Mesenteric fat pad (tissue), 1 donor: ENCODE results near the gene YY1. TPM values are rescaled to one million over a fixed set of nuclear protein-coding genes. Genes with fewer than 3 reads are reported as not detected.
A peak's percentile ranks its signal among the peaks of the same experiment; 100 is the strongest.
"Not testable (repeated sequence)": the region's sequence is repeated elsewhere in the genome, so short reads cannot be mapped to it uniquely, and the experiment has no call there.

ENCODE experiments used
- DNase-seq: peaks from one replicate; pipeline ENCODE4 v3.0.0-alpha.2; 2020; ENCODE audit warnings: low spot score
- total RNA-seq: library from RNA; stranded (reverse); fragmentation: NEBNext Ultra II Directional; extraction: Animal tissue kit (Norgen Biotek cat#: 25700); gene quantifications from one replicate; pipeline ENCODE4 v1.2.1, GENCODE V29; 2021
- donor health status: DM: yes; HTN: yes; CAD: no.

Gene YY1
- total RNA-seq, 1 donor from 2014 or later = 61.3 TPM

DNA sequence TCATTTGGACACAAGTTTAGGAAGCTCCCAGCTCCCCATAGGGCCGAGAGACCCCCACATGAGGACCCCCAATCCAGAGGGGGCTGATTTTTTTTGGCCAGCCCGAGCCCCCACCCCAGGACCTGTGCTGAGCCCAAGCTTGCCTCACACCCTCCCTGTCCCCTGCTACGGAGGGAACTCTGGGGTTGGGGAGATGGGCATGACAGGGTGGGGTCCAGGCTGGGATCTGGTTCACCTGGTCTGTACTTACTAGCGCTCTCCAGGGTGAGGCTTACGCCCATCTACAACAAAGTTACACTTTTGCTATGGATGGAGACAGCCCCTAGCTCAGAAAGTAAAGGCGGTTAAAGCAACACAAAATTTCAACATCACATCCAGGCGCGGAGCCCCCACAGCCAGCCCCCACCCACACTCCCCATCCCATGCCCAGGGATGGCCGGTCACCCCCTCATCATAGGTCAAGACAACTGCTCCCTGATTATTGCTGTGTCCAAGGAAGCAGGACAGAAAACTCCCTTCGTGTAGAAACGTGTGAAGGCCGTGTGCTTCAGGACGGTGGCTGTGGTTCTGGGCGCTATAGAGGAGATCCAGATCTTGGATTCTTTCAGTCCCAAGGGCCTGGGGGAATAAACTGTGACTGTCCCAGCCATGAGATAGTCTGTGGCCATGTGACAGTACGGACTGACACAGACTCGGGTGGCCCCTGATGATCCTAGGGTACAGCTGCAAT is 56.6 kb downstream of the YY1 start:
- peak; percentile 45 for DNase-seq

DNA sequence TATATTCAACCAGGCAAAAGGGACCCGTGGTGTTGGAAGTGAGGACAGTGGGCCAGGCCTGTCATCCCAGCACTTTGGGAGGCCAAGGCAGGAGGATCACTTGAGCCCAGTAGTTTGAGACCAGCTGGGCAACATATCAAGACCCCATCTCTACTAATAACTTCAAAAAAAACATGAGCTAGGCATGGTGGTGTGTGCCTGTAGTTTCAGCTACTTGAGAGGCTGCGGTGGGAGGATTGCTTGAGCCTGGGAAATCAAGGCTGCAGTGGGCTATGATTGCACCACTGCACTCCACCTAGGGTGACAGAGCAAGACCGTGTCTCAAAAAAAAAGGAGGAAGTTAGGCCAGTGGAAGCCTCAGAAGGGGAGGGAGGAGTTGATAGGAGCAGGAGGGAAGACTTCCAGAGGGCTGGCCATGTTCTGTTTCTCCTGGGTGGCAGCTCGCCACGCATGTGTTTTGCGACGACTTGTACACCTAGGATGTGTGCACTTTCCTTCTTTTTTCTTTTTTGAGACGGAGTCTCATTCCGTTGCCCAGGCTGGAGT is 57.2 kb downstream of the YY1 start:
- DNase-seq = no peak

DNA sequence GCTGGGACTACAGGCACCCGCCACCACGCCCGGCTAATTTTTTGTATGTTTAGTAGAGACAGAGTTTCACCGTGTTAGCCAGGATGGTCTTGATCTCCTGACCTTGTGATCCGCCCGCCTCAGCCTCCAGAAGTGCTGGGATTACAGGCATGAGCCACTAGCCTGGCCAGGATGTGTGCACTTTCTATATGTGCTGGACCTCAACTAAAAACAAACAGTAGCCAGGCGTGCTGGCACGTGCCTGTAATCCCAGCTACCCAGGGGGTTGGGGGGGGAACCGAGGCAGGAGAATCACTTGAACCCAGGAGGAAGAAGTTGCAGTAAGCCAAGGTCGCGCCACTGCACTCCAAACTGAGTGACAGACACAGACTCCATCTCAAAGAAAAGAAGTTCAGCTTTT is 57.8 kb downstream of the YY1 start:
- DNase-seq = not testable (repeated sequence)

DNA sequence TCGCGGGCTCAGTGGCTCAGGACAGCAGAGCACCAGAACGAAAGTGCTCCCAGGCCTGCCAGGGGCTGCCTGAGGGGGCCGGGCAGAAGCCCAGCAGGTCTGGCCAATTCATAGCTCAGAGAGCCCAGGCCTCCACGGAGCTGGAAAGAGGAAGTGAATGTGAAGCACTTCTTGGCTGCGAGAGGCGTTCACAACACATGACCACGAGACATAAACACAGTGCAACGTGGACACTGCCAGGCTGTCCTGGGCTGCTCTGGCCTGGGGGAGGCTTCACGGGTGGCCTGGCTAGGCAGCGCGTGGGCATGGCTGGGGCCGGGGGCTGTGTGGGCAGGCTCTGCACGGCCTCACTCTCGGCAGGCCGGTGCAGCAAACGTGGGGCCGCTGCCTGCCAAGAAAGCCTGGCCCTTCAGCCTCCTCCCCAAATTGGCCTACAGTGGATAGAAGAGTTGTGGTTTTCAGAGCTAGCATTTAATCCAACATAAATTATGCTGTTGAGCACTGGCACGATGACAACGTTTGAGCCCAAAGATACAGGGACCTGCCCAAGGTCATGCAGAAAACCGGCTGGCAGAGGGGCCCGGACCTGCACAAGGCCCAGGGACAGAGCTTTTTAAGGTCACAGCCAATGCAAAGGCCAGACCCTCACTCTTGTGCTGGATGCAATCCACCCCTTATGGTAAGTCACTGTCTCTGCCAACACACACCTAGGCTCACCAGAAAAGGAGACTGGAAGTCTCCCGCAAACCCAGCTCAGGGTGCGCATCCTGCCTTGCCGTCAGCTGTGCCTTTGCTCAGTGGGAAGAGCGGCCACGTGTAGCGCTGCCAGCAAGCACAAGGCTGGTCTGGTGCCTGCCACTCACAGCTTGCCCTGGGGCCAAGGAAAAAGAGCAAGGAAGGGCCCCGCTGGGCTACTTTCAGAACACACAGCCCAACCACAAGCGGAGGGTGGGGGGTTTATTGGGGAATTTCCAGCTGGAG is 58.7 kb downstream of the YY1 start:
- DNase-seq = no peak

DNA sequence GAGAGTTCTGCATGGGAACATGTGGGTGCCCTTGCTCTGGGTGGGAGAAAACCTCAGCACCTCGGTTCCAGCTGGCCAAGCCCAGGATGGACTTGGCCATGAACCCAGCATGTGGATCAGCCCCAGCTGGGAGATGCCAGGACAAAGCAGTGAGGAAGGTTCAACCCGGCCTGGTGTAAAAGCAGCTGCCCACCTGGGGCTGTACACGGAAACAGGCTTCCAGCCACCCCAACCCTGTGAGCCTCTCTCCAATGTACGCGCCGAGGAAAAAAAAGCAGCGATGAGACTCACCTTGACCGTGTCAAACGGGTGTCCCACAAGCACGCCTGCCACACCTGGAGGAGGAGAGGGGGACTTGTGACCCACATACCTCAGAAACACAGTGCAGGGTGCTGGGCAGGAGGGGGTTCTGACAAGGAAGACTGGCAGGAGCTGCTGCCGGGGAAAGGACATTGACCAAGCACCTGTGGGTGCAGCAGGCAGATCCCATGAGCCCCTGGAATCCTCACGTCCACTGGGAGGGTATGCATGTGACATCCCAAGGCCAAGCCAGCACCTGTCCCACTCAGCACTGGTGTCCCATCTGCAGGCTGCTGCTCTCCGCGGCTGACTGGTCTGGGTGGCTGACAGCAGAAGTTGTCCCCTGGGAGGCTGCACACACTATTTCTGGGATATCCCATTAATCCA is 59.8 kb downstream of the YY1 start:
- DNase-seq = no peak

DNA sequence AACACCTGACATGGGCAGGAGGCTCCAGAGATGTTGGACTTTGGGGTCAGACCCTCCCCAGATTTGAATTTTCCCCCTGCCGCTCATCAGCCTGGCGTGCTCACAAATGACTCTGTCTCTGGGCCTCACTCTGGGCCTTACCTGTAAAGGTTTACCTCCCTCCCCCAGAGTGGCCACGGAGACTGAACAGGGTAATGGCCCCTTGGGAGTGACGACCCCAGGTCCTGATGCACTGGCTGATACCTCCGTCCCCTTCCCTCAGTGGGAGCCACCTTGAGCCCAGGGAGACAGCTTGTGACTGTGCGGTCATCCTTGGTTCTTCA is 60.3 kb downstream of the YY1 start:
- DNase-seq = no peak

DNA sequence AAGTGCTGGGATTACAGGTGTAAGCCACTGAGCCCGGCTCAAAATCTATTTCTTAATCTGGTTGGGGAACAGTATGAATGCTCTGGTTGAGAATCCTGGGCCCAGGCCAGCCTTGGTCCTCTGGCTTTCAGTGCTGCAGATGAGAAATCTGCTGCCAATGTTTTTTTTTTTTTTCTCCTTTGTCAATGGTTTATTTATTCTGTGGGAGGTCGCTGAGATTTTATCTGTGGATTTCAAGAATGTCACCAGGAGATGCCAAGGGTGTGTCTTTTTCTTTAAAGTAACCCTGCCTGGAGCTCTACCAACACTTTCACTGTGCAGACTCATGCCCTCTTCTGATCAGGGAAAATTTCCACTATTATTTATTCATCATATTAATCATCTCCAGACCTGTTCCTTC is 63.7 kb downstream of the YY1 start:
- DNase-seq = no peak

DNA sequence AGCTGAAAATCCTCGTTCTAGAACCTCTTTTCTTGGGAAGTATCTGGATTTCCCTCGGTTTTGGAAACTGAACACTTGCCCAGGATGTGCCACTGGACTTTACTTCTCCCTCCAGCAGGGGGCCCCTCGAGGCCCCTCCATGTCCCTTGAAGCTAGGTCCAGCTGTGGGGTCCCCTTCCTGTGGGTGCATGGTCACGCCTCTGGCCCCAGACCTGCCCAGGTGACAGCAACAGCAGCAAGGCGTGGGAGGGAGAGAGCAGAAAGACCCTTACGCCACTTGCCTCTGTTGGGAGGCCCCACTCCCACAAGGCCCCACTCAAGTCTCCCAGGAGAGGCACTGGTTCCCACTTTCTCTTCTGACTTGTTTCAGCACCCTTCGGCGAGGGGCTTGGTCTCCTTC is 64.2 kb downstream of the YY1 start:
- no peak for DNase-seq

DNA sequence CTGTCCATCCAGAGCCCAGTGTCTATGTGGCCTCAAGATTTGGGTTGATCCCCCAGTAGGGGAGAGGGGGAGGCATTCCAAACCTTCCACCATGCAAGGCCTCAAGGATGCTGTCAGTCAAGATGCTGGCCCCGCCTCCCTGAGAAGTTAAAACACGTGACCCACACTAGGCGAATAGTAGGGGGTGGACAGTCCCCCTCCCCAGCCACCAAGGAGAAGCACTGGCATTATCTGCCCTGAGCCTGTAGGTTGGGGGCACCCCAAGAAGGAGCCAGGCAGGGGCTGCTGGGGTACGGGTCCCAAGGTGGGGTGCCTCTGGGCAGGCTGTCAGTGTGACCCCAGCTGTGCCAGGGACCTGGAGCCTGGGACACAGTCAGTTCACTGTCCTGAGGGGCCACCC is 65.0 kb downstream of the YY1 start:
- no peak for DNase-seq

DNA sequence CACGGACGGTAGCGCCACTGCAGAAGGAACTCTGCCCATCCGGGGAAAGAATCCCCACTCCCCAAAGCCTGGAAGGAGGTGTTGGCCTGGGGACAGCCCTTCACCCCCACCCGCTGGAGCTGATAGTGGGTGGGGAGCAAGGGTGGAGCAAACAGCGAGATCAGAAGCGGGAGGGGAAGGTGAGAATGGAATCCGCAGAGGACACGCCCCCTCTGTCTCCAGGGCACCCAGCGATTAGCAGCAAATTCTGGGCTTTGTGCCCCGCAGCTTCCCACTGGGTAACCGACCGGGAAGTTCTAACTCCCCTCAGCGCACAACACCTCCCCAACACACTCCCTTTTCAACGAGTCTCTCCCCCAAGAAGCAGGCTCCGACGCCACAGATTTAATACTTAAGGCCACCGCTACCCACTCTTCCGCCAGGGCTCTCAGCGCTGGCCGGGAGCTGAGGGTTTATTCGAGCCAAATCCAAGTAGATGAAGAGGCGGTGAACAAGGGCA is 65.9 kb downstream of the YY1 start:
- DNase-seq = no peak

DNA sequence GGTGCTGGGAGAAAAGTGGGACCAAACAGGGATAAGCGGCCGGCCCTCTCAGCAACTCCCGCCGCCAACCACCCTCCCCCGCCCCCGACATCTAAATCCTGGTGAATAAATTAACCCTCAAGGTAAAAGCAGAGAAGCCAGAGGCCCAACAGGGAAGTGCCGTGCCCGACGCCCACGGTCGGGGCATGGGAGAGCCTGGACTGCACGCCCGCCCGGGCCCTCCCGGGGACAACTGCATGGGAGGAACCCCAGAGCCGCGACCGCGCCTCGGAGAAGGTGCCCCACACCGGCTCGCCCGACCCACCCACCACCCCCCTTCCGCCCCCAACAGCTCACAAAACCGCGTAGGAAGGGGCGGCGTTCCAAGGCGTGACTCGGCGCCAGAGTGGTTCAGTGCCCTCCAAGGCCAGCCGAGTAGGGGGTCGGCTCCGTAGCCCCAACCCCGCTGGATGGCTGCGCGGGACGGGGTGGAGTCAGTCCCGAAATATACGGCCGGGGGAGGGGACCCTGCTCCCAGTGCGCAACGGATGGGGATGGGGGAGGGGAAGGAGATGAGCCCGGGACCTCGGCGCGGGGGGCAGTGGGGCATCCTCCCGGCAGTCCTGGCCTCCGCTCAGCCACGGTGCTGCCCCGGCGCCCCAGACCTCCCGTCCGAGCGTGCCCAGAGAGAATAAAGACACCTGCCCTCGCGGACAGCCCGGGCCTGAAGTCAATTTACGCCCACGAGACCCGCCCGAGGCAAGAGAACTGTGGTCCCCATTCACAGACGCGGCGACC is 66.6 kb downstream of the YY1 start:
- DNase-seq = no peak

DNA sequence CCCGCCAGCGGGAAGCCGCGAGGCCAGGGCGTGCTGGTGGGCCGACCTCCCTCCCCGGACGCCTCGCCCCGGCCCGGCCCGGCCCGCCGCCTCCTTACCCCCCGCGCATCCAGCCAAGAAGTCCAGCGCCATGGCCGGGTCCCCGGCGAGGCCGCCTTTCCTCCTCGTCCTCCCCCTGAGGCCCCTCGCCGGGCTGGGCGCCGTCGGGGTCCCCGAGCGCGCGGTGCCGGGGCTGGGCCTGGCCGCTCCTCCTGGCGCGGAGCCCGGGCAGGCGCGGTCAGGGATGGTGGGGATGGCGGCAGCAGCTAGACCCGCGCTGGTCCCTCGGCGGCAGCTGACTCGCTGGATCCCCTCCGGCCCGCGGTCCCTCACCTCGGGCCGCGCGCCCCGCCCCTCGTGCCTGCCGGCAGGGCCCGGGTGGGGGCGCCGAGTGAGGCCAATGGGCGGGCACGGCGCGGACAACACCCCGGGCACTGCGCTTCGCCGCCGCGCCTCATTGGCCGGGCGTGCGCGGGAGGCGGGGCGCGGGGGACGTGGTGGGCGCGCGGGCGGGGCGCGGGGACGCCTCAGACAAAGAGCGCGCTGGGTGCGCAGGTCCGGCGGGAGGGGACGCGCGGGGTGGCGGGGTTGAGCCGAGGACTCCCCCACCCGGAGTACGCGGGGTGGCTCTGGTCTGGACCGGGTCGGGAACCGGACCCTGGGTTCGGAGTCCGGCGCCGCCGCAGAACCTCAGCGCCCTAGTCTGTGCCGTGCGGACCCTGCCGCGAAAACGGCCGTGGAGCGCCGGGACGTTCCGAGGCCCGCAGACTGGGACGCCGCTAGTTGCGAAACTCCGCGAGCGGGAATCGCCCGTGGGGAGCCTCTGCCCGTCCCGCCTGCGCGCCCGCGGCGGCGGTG is 67.4 kb downstream of the YY1 start, which contains the start of gene SLC25A29:
TSS of gene SLC25A29 (minus strand) at position 344 of the 897 bp plus-strand sequence. CDS start at position 132, 212 bp downstream.
- peak; percentile 96 for DNase-seq

DNA sequence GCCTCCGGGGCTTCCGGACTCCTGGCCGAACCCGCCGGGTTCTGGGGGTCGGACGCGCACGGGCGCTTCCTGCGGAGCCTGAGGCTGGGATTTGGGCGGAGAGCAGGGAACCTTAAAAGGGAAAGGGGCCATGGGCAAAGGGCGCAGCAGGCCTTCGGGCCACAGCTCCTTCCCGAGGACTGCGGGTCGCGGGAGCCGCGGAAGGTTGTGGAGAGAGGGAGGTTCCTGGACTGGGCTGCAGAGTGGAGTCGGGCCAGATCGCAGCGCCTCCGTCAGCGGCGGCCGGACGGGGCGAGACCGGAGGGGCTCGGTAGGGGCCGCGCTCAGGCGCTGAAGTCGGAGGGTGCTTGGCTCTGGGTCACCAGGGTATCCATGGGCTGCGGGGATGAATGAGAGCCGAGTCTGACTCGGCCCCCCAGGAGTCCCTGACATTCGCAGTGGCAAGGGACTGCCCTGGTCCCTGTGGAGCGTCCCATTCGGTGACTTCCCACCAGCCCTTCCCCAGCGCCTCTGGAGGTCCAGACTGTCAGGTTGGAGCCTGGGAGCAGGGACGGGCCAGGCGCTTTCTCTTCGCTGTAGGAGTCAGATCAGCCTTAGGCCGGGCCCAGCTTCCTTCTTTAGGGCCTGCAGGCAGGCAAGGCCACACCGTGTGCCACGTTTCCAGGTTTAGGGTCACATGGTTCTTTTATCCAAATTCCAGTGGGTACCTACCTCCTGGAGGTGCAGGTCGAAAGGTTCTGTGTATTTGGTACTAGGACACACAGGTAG is 68.2 kb downstream of the YY1 start:
- DNase-seq = no peak

DNA sequence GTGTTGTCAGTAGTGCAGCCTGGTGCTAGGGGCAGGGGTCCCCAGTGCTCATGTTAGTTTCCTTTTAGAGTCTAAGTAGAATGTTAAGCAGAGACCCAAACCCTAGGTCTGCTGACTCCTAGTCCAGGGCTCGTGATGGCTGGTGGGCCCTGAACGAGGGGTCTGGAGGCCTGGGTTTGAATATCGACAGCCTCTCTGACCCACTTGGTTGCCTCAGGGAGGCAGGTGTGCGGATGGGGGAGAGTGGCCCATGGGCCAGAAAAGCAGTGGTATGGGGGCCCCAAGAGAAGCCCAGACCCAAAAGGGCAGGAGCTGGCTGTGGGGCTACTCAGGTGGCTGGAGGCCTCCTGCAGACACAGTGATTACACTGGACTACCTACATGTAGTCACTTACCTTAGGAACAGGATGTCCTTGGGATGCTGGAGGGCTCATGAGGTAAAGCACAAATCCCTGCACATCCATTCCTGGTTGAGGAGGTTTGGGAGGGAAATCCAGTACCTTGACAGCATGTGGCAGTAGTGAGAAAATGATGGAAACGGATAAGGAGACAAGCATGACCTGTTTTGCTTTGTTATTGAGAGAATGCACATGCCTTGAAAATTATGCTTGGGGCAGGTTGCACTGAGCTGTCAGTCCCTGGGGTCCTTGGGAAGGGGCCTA is 69.0 kb downstream of the YY1 start:
- no peak for DNase-seq

DNA sequence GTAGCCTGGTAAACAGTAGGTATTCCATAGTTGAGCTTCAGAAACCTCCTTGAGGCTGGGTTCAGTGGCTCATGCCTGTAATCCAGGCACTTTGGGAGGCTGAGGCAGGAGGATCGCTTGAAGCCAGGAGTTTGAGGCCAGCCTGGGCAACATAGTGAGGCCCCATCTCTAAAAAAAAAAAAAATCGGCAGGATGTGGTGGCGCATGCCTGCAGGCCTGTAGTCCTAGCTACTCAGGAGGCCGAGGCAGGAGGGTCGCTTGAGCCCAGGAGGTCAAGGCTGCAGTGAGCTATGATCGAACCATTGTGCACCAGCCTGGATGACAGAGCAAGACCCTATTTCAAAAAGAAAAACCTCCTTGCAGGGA is 69.5 kb downstream of the YY1 start:
- not testable (repeated sequence) for DNase-seq

DNA sequence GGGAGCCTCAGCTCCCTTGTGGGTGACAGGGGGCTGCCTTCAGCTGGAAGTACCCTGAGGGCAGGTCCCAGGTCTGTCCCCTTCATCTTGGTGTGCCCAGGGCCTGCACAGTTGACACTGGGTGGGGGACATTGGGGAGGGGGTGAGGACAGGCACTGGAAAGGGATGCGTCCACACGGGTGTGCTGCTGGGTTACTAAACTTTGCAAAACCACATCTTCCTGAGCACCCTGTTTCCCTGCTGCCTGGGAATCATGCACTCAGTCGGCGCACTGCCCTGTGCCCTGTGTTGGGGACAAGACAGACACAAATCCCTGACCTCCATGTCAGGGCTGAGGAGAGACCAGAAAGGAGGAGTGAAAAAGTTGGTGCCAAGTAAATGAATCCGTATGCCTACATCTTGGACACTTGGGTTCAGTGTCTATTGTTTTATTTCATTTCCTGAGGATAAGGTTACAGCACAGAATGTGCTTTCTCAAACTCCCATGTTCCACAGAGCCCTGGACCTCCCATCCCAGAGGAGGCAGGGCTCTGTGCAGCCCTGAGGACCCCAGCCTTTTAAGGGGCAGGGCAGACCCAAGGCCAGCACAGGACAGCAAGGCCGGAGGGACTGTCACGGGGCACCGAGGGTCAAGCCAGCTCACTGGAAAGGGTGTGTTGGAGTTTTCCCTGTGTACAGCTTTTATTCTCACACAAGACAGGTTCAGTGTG is 70.2 kb downstream of the YY1 start:
- no peak for DNase-seq

DNA sequence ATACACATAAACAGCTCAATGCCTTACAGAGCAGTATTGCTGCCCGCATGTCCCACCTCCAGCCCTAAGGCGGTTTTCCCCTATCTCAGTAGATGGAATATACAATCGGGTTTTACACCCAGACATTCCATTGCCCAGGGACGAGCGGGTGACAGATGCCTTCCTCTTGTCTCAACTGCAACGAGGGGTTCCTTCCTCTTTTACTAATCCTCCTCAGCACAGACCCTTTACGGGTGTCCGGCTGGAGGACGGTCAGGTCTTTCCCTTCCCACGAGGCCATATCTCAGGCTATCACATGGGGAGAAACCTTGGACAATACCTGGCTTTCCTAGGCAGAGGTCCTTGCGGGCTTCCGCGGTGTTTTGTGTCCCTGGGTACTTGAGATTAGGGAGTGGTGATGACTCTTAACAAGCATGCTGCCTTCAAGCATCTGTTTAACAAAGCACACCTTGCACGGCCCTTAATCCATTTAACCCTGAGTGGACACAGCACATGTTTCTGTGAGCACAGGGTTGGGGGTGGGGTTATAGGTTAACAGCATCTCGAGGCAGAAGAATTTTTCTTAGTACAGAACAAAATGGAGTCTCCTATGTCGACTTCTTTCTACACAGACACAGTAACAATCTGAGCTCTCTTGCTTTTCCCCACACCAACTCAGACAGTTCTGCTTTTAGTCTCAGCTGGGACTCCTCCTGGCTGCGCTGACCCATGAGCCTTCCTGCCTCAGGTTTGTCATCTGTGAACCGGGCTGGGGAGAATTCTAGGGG is 73.3 kb downstream of the YY1 start:
- DNase-seq = not testable (repeated sequence)
